ENCODE results near the gene CCDC86.

GRCh38 chr11:60873533-60873932 lies 31.6 kb downstream of the CCDC86 start:
- TF ChIP-seq, protein P1, sequence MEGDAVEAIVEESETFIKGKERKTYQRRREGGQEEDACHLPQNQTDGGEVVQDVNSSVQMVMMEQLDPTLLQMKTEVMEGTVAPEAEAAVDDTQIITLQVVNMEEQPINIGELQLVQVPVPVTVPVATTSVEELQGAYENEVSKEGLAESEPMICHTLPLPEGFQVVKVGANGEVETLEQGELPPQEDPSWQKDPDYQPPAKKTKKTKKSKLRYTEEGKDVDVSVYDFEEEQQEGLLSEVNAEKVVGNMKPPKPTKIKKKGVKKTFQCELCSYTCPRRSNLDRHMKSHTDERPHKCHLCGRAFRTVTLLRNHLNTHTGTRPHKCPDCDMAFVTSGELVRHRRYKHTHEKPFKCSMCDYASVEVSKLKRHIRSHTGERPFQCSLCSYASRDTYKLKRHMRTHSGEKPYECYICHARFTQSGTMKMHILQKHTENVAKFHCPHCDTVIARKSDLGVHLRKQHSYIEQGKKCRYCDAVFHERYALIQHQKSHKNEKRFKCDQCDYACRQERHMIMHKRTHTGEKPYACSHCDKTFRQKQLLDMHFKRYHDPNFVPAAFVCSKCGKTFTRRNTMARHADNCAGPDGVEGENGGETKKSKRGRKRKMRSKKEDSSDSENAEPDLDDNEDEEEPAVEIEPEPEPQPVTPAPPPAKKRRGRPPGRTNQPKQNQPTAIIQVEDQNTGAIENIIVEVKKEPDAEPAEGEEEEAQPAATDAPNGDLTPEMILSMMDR (IDR thresholded peaks at IDR 0.05), result no peak
- TF ChIP-seq POLR2A (IDR thresholded peaks at IDR 0.05), result no peak
